ENCODE results near the gene ULK4.

ULK4 gene

DNA sequence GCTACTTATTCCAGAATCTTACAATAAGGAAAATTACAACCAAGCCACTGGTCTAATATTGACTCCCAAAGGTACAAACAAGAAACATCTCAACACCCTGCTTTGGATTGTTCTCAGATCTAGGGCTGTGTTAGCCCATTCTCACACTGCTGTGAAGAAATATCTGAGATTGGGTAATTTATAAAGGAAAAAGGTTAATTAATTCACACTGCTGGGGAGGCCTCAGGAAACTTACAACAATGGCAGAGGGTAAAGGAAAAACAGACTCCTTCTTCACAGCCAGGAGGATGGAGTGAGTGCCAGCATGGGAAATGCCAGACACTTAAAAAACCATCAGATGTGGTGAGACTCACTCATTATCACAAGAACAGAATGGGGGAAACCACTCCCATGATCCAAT, 208.3 kb downstream of the ULK4 start:
- Histone ChIP-seq H3F3A (ENCODE audit: insufficient read depth) (no peaks in the 10 kb centered on the region), H3K4me3 (ENCODE audit: insufficient read depth, low read length, poor library complexity, severe bottlenecking) (no peak overlapping the region), H3K4me2 (ENCODE audit: low read depth, low read length, poor library complexity, severe bottlenecking) (no peak overlapping the region), H3K79me2 (ENCODE audit: insufficient read depth, low read length) (no peaks in the 10 kb centered on the region), H2AFZ (ENCODE audit: low read depth, low read length, severe bottlenecking) (no peak overlapping the region), H3K9me3 (ENCODE audit: insufficient read depth, low read length) (no peaks in the 10 kb centered on the region), H3K27ac (ENCODE audit: low read depth, low read length) (no peak overlapping the region), H3K9me2 (replicated peaks; ENCODE audit: insufficient read depth, low read length) (no peaks in the 10 kb centered on the region), H4K20me1 (ENCODE audit: low read depth, low read length) (no peaks in the 10 kb centered on the region), H3K9ac (ENCODE audit: low read length) (no peak overlapping the region), H3K27me3 (ENCODE audit: low read length) (no peaks in the 10 kb centered on the region), H3K36me3 (ENCODE audit: low read length) (no peaks in the 10 kb centered on the region)
- TF ChIP-seq, protein P1, sequence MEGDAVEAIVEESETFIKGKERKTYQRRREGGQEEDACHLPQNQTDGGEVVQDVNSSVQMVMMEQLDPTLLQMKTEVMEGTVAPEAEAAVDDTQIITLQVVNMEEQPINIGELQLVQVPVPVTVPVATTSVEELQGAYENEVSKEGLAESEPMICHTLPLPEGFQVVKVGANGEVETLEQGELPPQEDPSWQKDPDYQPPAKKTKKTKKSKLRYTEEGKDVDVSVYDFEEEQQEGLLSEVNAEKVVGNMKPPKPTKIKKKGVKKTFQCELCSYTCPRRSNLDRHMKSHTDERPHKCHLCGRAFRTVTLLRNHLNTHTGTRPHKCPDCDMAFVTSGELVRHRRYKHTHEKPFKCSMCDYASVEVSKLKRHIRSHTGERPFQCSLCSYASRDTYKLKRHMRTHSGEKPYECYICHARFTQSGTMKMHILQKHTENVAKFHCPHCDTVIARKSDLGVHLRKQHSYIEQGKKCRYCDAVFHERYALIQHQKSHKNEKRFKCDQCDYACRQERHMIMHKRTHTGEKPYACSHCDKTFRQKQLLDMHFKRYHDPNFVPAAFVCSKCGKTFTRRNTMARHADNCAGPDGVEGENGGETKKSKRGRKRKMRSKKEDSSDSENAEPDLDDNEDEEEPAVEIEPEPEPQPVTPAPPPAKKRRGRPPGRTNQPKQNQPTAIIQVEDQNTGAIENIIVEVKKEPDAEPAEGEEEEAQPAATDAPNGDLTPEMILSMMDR (IDR thresholded peaks at IDR 0.05; ENCODE audit: insufficient read depth, low read length, poor library complexity, severe bottlenecking): no peak
- no peak for TF ChIP-seq EZH2phosphoT487 (conservative IDR thresholded peaks at IDR 0.05; ENCODE audit: low read length)

GRCh38 chr3:41751597-41751996, 210.3 kb downstream of the ULK4 start:
- Histone ChIP-seq H3K9ac (ENCODE audit: low read length) (no peak overlapping the region), H3K79me2 (ENCODE audit: insufficient read depth, low read length) (no peaks in the 10 kb centered on the region), H3K27me3 (ENCODE audit: low read length) (no peaks in the 10 kb centered on the region), H3K4me2 (ENCODE audit: low read depth, low read length, poor library complexity, severe bottlenecking) (no peak overlapping the region), H3K9me2 (replicated peaks; ENCODE audit: insufficient read depth, low read length) (no peaks in the 10 kb centered on the region), H3F3A (ENCODE audit: insufficient read depth) (no peaks in the 10 kb centered on the region), H3K4me3 (ENCODE audit: insufficient read depth, low read length, poor library complexity, severe bottlenecking) (no peak overlapping the region), H2AFZ (ENCODE audit: low read depth, low read length, severe bottlenecking) (no peak overlapping the region), H4K20me1 (ENCODE audit: low read depth, low read length) (no peaks in the 10 kb centered on the region), H3K36me3 (ENCODE audit: low read length) (no peaks in the 10 kb centered on the region), H3K9me3 (ENCODE audit: insufficient read depth, low read length) (no peaks in the 10 kb centered on the region), H3K27ac (ENCODE audit: low read depth, low read length) (no peak overlapping the region)
- no peak for TF ChIP-seq EZH2phosphoT487 (conservative IDR thresholded peaks at IDR 0.05; ENCODE audit: low read length)

DNA sequence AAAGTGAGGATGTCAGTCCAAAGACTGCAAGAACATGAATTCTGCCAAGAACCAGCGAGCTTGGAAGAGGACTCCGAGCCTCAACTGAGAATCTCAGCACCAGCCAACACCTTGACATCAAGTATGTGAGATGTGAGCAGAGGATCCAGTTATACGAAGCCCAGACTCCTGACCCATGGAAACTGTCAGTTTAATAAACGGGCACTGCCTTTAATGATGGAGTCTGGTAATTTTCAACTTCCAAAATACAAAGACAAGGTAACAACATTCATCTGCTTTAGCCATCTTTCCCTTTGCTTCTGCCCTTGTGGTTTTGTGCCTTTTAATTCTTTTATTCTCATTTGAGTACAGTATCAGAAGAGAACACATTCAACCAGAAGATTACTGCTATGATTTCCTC, 211.9 kb downstream of the ULK4 start:
- H3K27ac ChIP-seq (ENCODE audit: low read depth, low read length): no peak overlapping the region
- no peaks in the 10 kb centered on the region for H4K20me1 ChIP-seq (ENCODE audit: low read depth, low read length)
- H3K9ac ChIP-seq (ENCODE audit: low read length): no peak overlapping the region
- no peak overlapping the region for H2AFZ ChIP-seq (ENCODE audit: low read depth, low read length, severe bottlenecking)
- no peaks in the 10 kb centered on the region for H3K9me3 ChIP-seq (ENCODE audit: insufficient read depth, low read length)
- H3K4me3 ChIP-seq (ENCODE audit: insufficient read depth, low read length, poor library complexity, severe bottlenecking): no peak overlapping the region
- TF ChIP-seq, protein P1 (IDR thresholded peaks at IDR 0.05; ENCODE audit: insufficient read depth, low read length, poor library complexity, severe bottlenecking): no peak
- no peak for TF ChIP-seq EZH2phosphoT487 (conservative IDR thresholded peaks at IDR 0.05; ENCODE audit: low read length)
- no peaks in the 10 kb centered on the region for H3K27me3 ChIP-seq (ENCODE audit: low read length)
- no peaks in the 10 kb centered on the region for H3K9me2 ChIP-seq (replicated peaks; ENCODE audit: insufficient read depth, low read length)
- no peak overlapping the region for H3K4me2 ChIP-seq (ENCODE audit: low read depth, low read length, poor library complexity, severe bottlenecking)
- no peaks in the 10 kb centered on the region for H3F3A ChIP-seq (ENCODE audit: insufficient read depth)
- no peaks in the 10 kb centered on the region for H3K79me2 ChIP-seq (ENCODE audit: insufficient read depth, low read length)
- no peaks in the 10 kb centered on the region for H3K36me3 ChIP-seq (ENCODE audit: low read length)

GRCh38 chr3:41746215-41746614, 215.7 kb downstream of the ULK4 start:
- H3K4me2 ChIP-seq (ENCODE audit: low read depth, low read length, poor library complexity, severe bottlenecking): no peak overlapping the region
- no peak overlapping the region for H3K27ac ChIP-seq (ENCODE audit: low read depth, low read length)
- H3K9me3 ChIP-seq (ENCODE audit: insufficient read depth, low read length): no peaks in the 10 kb centered on the region
- no peak overlapping the region for H3K4me3 ChIP-seq (ENCODE audit: insufficient read depth, low read length, poor library complexity, severe bottlenecking)
- no peak overlapping the region for H3K9ac ChIP-seq (ENCODE audit: low read length)
- no peaks in the 10 kb centered on the region for H3K27me3 ChIP-seq (ENCODE audit: low read length)
- no peaks in the 10 kb centered on the region for H4K20me1 ChIP-seq (ENCODE audit: low read depth, low read length)
- H3K79me2 ChIP-seq (ENCODE audit: insufficient read depth, low read length): no peaks in the 10 kb centered on the region
- no peaks in the 10 kb centered on the region for H3K36me3 ChIP-seq (ENCODE audit: low read length)
- no peaks in the 10 kb centered on the region for H3K9me2 ChIP-seq (replicated peaks; ENCODE audit: insufficient read depth, low read length)
- H3F3A ChIP-seq (ENCODE audit: insufficient read depth): no peaks in the 10 kb centered on the region
- TF ChIP-seq EZH2phosphoT487 (conservative IDR thresholded peaks at IDR 0.05; ENCODE audit: low read length): no peak
- TF ChIP-seq, protein P1 (IDR thresholded peaks at IDR 0.05; ENCODE audit: insufficient read depth, low read length, poor library complexity, severe bottlenecking): no peak
- no peak overlapping the region for H2AFZ ChIP-seq (ENCODE audit: low read depth, low read length, severe bottlenecking)

Measured in SU-DHL-6 (cell line).